GM12873 (cell line): ENCODE measurements around the gene SCG5.

Experiments used
- CTCF ChIP-seq: IDR thresholded peaks from 2 replicates; pipeline ENCODE4 v1.5.1; 2012; ENCODE audit warnings: low read depth, mild to moderate bottlenecking, moderate library complexity, low read length, control low read depth; ENCODE audit not compliant: insufficient read depth; ENCODE audit errors: missing control alignments

SCG5 gene

DNA sequence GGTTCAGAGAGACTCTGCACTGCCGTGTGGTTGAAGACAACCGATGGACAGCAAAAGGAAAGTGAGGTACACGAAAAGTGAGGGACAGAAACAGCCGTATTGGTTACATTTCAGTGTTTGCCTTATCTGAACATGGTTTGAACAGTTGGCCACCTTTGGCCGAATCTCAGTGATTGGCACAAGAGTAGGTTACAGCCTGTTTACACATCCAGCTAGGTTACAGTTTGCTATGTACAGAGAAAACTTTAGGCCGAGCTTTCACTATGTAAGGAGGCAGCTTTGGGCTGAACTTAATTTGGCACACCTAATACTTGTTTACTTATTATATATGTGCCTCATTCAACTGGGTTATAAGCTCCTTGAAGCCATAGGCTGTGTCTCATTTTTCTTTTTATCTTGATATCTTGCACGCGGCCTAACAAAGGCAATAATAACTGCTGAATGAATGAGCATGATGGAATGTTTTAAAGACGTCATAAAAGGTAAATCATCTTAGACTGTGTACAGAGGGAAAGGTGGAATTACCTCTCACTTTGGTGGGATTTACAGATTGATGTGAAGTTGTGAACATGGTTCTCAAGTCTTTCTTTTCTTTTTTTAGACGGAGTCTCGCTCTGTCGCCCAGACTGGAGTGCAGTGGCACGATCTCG lies 59.1 kb downstream of the SCG5 start:
- TF ChIP-seq CTCF, result no peak

DNA sequence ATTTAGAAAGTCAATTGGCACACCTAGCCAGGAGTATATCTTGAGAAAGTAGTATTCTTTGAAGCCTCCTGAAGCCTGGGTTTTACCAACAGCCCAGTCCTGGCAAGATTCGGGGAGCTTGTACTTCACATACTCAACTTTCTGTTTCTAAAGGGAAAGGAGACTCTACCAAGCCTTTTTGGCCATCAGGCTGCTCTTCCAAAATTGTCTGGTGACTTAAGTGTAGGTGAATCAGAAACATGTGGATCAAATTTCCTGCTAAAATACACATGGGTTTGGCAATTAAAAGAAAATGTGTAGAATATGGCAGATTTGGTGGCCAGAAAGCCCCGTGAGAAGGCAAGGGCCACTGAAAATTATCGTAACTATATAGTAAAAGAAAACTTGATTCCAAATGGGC lies 60.4 kb downstream of the SCG5 start:
- TF ChIP-seq CTCF, result no peak

- TF ChIP-seq CTCF, result no peak
These were observed 63.0 kb downstream of the SCG5 start for GRCh38 chr15:32704395-32704981.

- TF ChIP-seq CTCF, result no peak
These were observed 63.9 kb downstream of the SCG5 start for GRCh38 chr15:32705446-32705845.

GRCh38 chr15:32706704-32707103 lies 65.2 kb downstream of the SCG5 start:
- no peak for TF ChIP-seq CTCF

DNA sequence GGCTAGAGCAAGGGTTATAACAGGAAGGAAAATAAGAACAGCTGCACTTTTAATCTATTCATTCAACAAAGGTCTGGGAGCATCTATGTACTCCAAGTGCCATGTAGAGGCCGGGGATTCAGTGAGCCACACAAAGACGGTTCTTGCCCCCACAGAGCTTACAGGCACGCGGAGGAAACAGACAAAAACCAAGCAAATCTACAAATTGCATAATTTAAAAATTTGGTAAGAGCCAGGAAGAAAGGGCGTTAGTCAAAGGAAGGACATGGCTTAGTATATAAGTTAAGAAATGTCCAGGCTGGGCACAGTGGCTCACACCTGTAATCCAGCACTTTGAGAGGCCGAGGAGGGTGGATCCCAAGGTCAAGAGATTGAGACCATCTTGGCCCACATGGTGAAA lies 65.9 kb downstream of the SCG5 start:
- no peak for TF ChIP-seq CTCF

DNA sequence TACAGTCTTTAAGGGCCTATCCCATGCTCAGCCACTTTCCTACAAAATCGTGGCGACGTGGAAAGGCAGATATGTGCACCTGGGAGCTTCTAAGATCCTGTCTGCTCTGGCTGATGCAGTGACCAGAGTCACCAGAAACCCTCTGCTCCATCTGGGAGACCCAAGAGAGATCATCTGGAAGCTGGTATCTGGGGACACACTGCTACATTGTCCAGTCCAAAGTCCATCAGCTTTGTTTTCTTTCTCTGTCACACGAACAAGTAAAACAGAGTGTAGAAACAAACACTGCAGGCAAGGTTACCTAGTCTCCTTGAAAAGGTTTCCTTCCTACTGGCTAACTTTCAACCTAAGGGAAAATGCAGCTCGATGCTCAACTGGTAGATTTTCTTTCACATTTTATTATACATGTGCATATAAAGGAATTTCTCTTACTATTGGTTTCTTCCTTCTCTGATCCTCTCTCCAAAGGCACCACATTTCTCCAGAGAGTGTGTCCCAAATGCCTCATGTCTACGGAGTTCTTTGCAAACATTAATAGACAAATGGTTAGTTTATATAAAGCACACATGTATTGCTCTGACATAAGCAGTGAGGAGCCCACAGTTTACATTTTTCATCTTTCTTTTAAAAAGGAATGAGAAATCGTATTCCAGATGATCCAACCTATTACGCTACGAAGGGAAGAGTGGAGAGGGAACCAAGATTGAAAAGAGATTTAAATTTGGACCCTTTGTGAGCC lies 68.0 kb downstream of the SCG5 start:
- no peak for TF ChIP-seq CTCF
